ENCODE measurements around the gene BCOR.

Gene BCOR

DNA sequence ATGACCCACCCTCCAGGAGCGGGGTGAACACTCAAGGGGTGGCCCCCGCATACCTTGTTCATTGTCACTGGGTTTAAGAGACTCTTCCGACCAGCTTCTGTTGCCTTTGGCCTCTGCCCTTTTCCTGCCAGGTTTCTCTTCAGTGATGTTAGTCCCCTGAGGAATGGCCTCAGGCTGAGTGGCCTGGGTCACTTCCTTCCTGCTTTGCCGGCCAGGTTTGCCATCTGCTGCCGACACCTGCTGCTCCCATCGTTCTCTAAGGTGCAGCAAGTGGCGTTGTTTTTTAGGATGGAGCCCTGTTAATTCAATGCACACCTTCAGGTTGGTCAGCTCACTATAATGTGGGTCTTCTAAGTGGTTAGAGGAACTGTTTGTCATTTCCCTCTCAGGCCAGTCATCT is 34.2 kb downstream of the BCOR start:
- DNase-seq (ENCODE audit: low spot score), result no peak

DNA sequence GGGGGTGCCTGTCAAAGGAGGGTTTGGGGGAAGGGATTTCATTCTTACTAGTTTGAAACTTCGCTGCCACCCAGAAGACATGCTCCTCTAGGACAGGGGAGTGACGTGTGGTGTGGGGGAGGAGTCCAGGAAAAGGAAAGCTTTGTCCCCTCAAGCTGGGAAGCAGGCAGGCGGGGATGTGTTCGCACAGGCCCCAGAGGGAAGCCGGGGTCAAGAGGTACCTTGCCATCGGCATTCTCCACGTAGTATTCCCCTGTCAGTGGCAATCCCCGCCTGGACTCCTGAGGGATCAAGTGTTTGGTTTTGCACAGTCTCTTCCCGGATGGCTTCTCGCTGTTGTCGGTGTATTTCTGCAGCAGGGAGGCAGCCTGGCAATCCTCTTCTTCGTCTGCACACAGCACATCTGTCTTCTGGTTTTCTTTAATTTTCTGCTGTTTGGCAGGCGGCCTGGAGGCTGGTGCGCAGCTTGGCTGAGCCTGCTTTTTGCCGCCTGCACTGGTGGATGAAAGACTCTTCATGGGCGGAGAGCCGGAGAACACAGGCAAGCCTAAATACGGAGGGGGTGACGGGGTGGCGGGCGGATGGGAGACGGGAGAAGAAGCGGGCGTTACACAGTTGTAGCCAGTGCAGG is 35.1 kb downstream of the BCOR start:
- no peak for DNase-seq (ENCODE audit: low spot score)

DNA sequence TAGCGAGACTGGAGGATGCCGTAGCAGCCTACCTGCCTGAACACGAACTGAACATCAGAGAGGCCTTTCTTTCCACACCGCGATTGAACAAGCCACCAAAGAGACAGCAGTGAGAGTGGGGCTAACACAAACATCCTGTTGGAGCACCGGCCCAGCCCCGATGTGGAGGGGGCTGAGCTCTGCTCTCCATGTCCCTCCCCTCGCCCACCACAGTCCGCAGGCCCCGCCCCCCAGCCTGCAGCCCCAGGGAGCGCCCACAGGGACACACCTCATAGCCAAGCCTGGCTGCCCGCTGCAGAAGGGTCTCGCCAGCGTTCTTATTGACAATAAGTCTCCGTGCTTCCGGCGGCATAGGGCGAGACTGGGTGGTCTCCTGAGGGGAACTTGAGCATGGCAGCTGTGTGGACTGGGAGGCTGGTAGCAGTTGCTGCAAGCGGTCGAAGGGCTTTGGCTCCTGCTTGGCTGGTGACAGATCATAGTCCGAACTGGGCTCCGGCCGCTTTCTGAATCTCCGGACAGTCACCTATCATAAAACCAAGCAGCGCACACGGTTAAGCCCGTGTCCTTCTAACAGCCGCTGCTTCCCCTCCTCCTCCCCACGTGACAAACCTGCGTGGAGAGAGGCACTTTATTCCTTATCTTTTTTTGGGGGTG is 35.8 kb downstream of the BCOR start:
- DNase-seq (ENCODE audit: low spot score), result no peak

DNA sequence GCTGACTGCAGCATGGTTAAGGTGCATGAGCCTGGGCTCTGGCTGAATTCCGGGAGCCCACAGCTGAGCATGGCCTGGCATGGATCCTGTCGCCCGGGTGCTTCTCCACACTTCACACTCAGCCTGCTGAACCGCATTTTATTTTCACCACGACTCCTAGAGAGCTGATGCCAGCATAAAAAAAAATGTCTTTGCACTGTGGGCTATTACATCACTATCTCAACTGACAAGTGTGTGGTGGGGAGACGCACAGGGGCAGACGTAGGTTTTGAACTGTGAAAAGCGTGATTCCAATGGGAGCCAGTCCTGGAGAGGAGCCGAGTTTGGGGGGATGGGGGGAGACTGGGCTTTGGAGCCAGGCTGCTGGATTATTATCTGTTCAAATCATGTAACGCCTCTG is 36.8 kb downstream of the BCOR start:
- DNase-seq (ENCODE audit: low spot score), result no peak

DNA sequence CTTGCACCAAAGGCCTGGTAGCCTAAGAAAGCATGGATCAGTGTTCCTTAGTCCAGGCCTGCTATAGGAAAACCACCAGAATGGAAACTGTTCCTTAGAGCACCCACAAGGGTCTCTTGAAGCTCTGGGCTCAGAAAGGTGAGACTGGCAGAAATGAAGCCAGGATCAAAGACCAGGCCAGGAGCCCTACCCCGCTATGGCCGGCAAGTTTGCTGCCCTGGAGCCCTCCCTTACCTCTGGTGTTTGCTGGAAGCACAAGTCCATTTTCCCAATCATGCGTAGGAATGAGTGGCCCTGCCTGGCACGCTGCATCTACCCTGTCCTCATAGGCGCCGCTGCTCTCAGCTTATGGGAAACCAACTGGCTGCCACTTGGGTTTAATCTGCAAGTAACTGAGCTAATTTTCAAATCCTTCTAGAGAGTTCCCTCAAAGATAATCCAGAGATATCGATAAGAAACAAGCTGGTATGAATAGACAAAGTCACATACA is 37.4 kb downstream of the BCOR start:
- no peak for DNase-seq (ENCODE audit: low spot score)

DNA sequence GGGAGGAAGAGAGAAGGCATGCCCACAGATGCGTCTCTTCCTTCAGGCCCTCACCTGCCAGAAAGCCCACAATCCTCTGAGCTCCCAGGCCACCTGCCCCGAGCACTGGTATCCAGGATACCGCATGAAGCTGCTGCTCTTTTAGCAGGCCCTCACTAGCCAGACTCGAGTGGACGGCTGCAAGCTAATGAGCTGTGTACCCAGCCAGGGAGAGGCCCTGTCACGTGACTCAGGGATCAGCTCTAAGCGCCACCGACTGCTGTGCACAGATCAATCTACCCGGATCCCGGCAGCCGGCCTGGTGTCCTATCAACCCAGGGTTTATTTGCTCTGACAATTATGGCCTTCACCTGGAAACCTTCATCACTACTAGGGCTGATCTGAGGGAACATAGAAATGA is 39.0 kb downstream of the BCOR start:
- no peak for DNase-seq (ENCODE audit: low spot score)

DNA sequence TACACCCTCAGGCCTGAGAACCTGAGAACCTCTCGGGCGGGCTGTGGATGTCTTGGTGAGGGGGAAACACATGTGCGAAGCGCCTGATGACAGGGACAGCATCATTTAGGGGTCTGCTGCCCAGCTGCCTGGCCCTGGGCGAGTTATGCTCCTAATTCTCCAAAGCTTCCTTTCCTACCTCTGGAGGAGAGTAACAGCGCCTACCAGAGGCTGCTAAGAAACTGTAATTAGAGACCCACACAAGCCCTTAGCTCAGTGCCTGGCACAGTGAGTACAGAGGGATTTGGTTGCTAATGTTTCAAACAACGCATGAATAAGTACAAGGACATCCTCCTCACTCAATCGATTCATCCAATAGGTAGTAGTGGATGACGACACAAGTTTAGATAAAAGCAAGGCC is 40.4 kb downstream of the BCOR start:
- DNase-seq (ENCODE audit: low spot score), result no peak

DNA sequence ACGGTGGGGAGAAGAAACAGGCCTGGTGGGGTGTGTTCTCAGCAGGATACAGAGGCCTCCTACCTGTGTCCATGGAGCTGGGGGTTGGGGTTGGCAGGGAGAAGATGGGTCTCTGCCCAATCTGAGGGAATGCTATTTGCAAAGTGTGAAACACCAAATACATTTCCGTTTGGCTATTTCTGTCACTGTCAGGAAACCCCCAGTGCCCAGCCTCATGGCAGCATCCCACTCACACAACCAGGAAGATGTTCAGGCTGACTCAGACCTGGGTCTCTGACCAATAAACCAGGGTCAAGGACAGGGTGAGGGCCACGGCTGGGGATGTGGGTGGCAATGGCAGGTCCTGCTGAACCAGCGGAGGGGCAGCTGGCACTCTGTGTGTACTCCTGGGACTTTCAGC is 41.3 kb downstream of the BCOR start:
- DNase-seq (ENCODE audit: low spot score), result no peak

DNA sequence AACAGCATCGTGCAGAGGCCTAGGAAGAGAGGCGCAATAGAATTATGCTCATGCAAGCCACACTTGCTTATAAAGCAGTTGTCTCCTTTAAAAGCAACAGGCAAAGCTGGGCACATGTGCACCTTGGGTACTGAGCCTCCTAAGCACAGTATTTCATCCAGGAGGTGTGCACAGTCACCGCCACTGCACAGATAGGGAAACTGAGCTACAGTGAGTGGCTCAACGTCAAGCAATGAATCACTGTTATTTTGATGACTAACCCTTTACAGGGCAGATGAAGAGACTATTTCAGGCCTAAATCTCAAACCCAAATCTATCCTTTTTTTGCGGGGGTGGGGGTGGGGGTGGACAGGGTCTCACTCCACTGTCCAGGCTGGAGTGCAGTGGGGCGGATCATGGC is 42.3 kb downstream of the BCOR start:
- no peak for DNase-seq (ENCODE audit: low spot score)

DNA sequence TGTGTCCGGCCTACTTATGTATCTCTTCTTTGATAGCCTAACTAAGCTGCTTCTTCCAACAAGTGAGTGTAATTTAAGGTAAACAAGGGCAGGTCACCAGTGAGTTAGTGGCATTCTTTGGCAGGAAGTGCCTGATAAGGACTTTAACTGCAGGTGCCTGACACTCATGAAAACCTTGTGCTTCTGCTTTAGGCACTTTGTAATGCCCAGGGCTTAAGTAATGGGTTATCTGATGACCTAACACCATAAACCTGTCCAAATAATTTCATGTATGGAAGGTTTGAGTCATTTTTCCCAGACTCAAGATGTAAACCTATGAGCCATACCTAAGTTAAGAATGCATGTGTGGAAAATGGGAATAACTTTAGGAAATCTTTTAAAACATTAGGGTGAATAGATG is 43.0 kb downstream of the BCOR start:
- DNase-seq (ENCODE audit: low spot score), result no peak

DNA sequence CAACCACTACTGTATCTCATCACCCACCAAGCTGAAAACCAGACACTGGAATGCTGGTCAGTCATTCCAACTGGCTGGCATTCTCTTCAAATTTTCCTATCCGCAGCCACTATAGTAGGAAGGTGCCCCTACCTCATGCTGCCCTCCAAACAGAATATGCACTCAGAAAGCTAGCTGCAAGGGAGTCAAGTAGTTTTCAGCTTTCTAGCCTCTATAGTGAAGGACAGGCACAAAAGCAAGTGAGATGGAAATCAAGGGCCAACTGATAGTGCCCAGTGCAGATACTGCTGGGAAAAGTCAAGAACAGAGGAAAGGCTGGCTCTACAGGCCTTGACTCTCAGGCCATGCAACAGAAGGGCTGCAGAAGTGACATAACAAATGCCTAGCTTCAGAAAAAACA is 47.2 kb downstream of the BCOR start:
- DNase-seq (ENCODE audit: low spot score), result no peak

DNA sequence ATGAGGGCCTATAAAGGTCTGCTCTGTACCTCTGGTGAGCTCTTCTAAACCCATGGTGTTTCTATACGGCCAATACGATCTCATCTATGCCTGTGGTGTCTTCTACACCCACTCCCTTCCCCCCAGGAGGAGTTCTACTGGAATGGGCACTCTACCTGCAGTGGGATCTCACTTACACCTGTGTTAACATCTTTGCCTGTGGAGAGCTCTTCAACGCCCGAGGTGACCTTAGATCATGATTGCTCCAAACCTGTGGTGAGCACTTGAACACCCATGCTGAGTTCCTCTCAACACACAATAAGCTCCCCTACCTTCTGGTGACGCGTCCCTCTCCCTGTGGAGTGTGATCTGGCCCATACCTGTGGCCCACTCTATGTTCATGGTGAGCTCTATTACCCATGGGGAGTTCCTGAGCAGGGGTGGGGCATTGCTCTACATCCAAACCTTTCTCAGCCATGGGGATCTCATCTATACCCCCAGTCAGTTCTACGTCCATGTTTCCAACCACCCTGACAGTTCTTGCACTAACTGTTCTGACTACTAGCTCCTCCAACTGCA is 48.6 kb downstream of the BCOR start:
- no peak for DNase-seq (ENCODE audit: low spot score)

DNA sequence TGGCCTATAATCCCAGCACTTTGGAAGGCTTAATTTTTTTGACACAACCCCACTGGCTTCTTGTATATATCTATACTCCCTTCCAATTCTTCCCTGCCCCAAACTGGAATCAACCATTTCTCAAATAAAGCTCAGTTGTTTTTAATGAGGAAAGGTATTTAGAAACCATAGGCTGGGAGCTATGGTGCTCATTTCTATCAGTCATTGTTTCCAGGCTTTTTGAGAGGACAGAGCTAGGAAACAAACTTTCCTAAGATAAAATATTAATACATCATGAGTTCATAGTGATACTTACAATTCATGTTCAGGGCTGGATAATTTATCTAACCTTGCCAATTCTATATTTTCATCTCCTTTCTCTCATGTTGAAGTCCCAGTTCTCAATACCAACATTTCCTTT is 50.3 kb downstream of the BCOR start:
- DNase-seq (ENCODE audit: low spot score), result no peak

DNA sequence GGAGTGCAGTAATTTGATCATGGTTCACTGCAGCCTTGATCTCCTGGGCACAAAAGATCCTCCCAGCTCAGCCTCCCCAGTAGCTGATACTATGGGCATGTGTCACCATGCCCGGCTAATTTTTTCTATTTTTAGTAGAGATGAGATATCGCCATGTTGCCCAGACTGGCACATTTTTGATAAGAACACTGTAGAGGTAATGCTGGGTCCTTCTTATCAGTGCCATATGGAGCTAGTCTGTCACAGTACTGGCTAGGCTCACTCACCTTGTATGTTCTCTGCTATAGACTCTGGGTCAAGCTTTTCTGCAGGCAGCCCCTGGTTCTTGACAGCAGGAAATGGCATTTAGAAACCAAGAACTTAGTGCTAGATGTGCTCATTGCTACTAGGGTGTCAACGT is 53.9 kb downstream of the BCOR start:
- no peak for DNase-seq (ENCODE audit: low spot score)

DNA sequence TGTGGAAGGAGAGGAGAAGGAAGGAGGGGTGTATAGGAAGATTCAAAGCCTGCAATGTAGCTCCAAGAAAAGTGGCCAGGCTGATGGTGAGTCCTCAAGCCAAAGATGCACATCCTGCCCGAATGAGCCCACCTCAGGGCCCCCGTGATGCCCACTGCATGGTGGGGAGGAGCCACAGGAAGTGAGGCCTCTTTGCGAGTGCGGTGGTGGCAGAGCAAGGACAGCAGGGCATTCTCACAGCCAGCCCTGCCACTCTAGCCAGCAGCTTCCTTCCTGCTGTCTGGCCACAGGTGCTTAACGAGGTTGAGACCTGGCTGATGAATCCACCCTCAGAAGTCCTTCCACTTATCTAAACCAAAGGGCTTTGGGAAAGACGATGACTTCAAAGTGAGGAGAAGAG is 55.8 kb downstream of the BCOR start:
- no peak for DNase-seq (ENCODE audit: low spot score)

DNA sequence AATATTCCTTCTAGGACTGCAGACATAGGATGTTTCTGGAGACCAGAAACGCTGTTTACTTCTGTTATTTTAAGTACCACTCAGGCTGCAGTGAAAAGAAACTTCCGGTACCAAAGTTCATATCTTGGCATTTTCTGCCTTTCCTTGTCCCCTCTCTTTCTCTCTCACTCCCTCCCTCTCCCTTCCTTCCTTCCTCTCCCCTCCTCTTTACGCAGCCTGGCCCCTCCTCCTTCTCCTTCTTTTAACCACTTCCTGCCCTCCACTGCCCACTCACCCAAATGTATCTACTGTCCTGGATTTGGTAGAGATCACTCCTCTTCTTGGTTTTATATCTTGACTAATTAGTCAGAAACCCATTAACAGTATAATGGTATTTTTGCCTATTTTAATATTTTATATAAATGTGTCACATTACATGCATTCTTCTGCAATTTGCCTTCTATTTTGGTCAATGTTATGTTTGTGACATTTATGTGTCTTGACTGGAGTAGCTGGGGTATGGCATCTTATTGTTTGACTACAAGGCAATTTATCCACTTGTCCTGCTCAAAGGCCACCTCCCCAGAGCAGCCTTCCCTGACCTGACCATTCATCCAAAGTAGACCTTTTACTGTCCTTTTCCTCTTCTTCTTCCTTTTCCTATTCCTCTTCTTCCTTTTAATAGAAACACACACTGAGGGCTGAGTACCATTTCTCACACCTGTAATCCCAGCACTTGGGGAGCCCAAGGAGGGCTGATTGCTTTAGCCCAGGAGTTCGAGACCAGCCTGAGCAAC is 56.9 kb downstream of the BCOR start:
- DNase-seq (ENCODE audit: low spot score), result no peak

DNA sequence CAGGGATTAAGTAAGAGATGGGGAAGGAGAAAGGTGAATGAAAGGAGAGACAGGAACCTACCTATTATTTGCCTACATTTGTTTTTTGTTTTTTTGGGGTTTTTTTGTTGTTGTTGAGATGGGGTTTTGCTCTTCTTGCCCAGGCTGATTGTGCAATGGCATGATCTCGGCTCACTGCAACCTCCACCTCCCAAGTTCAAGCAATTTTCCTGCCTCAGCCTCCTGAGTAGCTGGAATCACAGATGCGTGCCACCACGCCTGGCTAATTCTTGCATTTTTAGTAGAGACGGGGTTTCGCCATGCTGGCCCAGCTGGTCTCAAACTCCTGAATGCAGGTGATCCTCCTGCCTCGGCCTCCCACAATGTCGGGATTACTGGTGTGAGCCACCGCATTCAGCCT is 57.9 kb downstream of the BCOR start:
- no peak for DNase-seq (ENCODE audit: low spot score)

DNA sequence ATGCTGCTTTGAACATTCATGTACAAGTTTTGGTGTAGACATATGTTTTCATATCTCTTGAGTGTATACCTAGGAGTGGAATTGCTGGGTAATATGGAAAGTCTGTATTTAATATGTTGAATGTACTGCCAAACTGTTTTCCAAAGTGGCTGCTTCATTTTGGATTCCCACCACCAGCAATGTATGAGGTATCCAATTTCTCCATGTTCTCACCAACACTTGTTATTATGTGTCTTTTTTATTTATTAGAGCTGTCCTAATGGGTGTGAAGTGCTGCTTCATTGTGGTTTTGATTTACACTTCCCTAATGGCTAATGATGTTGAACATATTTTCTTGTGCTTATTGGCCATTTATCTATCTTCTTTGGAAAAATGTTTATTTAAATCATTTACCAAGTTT is 60.4 kb downstream of the BCOR start:
- no peak for DNase-seq (ENCODE audit: low spot score)

DNA sequence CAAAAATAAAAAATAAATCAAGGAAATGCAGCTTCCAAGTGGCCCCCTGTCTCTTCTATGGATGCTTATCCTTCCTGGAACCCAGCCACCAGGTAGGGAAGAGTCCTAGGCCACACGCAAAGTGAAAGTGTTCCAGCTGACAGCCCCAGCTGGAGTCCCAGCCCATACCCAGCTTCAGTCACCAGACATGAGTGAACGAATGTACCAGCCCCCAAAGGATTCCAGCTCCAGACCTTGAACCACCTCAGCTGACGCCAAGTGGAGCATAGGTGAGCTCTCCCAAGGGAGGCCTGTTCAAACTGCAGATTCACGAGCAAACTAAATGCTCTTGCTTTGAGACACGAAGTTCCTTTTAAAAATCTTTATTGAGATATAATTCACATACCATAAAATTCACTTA is 62.0 kb downstream of the BCOR start:
- no peak for DNase-seq (ENCODE audit: low spot score)

DNA sequence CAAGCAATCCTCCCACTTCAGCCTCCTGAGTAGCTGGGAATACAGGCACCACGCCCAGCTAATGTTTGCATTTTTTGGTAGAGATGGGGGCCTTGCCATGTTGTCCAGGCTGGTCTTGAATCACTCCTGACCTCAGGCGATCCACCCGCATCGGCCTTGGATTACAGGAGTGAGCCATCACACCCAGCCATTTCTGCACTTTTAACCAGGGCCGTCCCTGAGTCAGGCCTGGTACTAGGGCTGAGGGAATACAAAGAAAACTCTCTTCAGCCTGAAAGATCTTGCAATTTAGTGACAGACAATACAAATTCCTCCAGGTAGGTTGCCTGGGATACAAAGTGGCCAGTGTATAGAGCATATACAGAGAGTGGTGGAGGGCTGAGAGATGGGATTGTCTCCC is 65.8 kb downstream of the BCOR start:
- no peak for DNase-seq (ENCODE audit: low spot score)

DNA sequence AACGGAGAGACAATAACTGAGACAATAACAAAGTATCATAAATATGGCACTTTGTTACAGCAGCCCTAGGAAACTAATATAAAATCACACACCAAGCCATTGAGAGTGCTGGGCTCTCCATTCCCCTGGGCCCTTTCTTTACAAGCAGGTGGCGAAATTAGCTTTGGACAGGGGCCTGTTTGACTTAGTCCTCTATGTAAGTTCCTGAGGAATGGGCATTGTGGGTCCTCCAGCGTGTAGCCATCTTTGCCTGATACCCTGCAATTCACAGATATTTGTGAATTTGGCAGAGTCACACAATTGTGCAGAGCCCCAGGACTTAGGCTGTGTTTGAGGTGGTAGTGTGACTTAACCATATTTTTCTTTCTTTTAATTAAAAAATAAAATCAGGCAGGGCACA is 67.6 kb downstream of the BCOR start:
- DNase-seq (ENCODE audit: low spot score), result no peak

DNA sequence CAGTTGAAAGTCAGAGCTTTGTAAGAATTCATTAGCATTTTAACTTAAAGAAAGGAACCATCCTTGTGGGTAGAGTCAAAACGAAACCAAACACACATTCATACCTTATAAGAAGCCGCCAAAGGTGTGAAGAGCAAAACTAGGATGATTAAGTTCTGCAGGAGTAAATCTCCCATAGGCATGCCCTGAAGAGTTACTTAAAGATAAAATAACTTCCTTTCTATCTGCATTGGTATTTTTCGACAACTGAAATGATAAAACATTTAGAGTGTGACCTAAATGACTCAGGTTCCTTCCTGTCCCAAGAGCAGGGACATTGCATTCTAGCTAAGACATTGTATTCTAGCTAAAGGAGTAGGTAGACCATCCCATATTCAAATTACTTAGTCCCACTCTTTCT is 75.3 kb downstream of the BCOR start:
- no peak for DNase-seq (ENCODE audit: low spot score)

DNA sequence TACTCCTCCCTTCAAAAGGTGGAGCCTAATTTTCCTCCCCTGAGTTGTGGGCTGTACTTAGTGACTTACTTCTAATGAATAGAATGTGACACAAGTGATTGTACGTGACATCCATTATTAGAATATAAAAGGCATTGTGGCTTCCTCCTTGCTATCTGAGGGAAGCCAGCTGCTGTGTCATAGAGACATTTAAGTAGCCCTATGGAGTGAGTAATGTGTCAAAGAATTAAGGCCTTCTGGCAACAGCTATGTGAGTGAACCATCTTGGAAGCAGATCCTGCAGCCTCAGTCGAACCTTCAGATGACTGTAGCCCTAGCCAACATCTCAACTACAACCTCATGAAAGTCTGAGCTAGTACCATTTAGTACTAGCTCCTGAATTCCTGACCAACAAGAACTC is 76.1 kb downstream of the BCOR start:
- DNase-seq (ENCODE audit: low spot score), result no peak
